Activated CD8-positive, alpha-beta memory T cell treated with anti-CD3 and anti-CD28 coated beads, Interleukin-2, amount 50 U/mL, for 1 hour (primary cell): ENCODE data around the gene EXOC2.
"Not testable (repeated sequence)": the region's sequence is repeated elsewhere in the genome, so short reads cannot be mapped to it uniquely, and the experiment has no call there.

ENCODE experiments used
- DNase-seq: peaks from one replicate; pipeline ENCODE4 v3.0.0-alpha.2; 2020; ENCODE audit errors: extremely low read depth

The EXOC2 gene

GRCh38 chr6:680666-681340 lies 12.1 kb downstream of the EXOC2 start:
- DNase-seq: no peak

GRCh38 chr6:680251-680650 lies 12.7 kb downstream of the EXOC2 start:
- no peak for DNase-seq

- DNase-seq: no peak
These were observed 13.7 kb downstream of the EXOC2 start for GRCh38 chr6:679282-679681.

GRCh38 chr6:678520-678919 lies 14.4 kb downstream of the EXOC2 start:
- no peak for DNase-seq

- DNase-seq: no peak
These were observed 15.0 kb downstream of the EXOC2 start for GRCh38 chr6:677919-678318.

GRCh38 chr6:674956-675355 lies 18.0 kb downstream of the EXOC2 start:
- no peak for DNase-seq

GRCh38 chr6:674406-674805 lies 18.5 kb downstream of the EXOC2 start:
- DNase-seq: no peak

- DNase-seq: no peak
These were observed 25.5 kb downstream of the EXOC2 start for GRCh38 chr6:667253-667927.

GRCh38 chr6:665403-666267 lies 27.3 kb downstream of the EXOC2 start:
- DNase-seq: no peak

GRCh38 chr6:663788-664187 lies 29.2 kb downstream of the EXOC2 start:
- DNase-seq: not testable (repeated sequence)

- DNase-seq: no peak
These were observed 33.0 kb downstream of the EXOC2 start for GRCh38 chr6:659716-660581.

- DNase-seq: no peak
These were observed 34.7 kb downstream of the EXOC2 start for GRCh38 chr6:658244-658643.

- DNase-seq: no peak
These were observed 35.2 kb downstream of the EXOC2 start for GRCh38 chr6:657743-658142.

- no peak for DNase-seq
These were observed 36.3 kb downstream of the EXOC2 start, which contains the start of gene HUS1B for GRCh38 chr6:656460-657252. TSS of gene HUS1B (minus strand) at chr6:657100. CDS start at chr6:656944, 156 bp downstream.

- DNase-seq: no peak
These were observed 38.8 kb downstream of the EXOC2 start for GRCh38 chr6:654136-654535.

GRCh38 chr6:652865-653264 lies 40.1 kb downstream of the EXOC2 start:
- no peak for DNase-seq

- DNase-seq: no peak
These were observed 42.8 kb downstream of the EXOC2 start for GRCh38 chr6:650098-650497.

- no peak for DNase-seq
These were observed 50.1 kb downstream of the EXOC2 start for GRCh38 chr6:642805-643204.

- DNase-seq: no peak
These were observed 51.5 kb downstream of the EXOC2 start for GRCh38 chr6:641225-641985.

GRCh38 chr6:636488-636887 lies 56.5 kb downstream of the EXOC2 start:
- DNase-seq: no peak
